WI38 (cell line): Measurements from ENCODE around the gene HIF3A.

Source experiments
- H3K4me3 ChIP-seq: 2 replicates; pipeline ENCODE4 v1.5.1; 2011; ENCODE audit warnings: low read depth, mild to moderate bottlenecking, control low read depth, low read length
- TF ChIP-seq, protein P1 (sequence below): IDR thresholded peaks from 2 replicates; pipeline ENCODE4 v1.5.1; 2012; ENCODE audit warnings: low read depth, mild to moderate bottlenecking, control low read depth, low read length

HIF3A gene

DNA sequence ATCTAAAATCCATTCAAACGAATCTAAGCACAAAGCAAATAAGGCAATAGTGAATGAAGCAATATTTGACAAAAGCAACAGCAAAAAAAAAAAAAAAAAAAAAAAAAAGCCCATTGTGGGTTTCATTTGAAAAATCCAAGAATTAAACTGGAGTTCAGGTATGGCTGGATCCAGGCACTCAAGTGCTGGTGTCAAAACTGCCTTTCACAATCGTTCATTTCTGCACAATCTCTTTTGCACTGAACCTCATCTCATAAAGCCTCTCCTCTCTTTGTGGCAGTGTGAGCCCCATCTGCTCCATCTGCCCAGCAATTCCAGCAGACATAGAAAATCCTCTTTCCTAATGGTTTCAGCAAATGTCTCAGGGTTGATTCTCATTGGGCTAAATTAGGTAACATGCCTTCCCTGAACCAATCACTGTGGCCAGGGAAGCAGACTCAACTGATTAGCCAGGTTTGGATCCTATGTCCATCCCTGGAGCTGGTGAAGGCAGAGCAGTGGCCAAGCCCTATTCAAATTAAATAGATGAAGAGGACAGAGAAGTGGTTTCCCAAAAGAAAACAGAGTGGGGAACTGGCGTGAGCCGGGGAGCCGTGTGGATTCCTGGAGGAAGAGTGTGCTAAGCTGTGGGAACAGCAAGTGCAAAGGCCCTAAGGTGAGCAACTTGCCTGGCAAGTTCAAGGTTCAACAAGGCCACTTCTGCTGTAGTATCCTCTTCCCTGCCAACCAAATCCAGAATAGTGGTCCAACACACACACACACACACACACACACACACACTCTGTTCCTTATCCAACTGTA lies 1.2 kb upstream of the HIF3A start:
- no peak overlapping the region for H3K4me3 ChIP-seq
- TF ChIP-seq, protein P1, sequence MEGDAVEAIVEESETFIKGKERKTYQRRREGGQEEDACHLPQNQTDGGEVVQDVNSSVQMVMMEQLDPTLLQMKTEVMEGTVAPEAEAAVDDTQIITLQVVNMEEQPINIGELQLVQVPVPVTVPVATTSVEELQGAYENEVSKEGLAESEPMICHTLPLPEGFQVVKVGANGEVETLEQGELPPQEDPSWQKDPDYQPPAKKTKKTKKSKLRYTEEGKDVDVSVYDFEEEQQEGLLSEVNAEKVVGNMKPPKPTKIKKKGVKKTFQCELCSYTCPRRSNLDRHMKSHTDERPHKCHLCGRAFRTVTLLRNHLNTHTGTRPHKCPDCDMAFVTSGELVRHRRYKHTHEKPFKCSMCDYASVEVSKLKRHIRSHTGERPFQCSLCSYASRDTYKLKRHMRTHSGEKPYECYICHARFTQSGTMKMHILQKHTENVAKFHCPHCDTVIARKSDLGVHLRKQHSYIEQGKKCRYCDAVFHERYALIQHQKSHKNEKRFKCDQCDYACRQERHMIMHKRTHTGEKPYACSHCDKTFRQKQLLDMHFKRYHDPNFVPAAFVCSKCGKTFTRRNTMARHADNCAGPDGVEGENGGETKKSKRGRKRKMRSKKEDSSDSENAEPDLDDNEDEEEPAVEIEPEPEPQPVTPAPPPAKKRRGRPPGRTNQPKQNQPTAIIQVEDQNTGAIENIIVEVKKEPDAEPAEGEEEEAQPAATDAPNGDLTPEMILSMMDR = no peak

DNA sequence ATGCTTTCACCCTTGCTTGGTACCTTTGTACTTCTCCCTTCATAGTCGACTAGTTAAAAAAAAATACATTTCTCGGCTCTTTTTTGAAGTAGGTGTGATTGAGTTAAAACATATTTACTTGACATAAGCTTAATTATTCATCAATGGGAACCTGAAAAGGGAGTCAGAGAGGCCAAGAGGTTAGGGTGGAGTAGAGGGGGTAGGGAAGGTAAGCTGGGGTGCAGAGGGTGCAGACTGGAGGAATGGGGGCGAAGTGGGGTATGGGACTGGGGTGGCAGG lies 701 bp upstream of the HIF3A start:
- TF ChIP-seq, protein P1 = no peak
- H3K4me3 ChIP-seq = no peak overlapping the region

DNA sequence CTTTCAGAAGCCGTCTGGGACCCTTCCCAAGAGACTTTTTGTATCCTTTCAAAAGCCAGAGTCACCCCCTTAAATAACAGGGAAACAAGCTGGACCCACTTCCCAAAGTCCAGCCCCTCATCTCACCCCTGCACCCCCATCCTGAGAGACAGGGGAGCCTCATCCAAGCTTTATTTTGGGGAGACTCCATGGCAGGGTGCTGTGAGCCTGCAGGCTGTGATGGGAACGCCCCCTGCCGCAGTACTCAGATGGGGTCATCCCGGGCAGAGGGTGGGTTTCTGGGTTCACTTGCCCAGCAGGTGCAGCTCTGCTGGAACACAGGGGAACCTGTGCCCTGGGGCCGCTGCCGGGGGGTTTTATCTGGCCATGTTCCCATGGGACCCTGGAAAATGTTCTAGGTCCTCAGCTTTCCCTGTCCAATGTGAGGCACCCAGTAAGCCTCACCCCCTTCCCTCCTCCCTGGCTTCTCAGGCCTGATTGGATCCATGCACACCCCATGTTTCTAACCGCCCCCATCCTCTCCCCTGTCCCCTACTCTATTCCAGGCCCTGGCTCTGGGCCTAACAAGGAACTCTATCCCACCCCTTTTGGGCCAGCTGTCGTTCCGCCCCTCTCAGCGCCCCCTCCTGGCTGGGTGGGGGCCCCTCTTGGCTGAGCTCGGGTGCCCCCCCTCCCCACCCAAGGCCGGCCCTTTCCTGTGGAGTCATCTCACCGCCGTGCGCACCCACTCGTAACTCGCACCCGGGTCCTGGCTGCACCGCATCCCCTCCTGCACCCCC lies 1.0 kb downstream of the HIF3A start:
- no peak overlapping the region for H3K4me3 ChIP-seq
- TF ChIP-seq, protein P1 = no peak

DNA sequence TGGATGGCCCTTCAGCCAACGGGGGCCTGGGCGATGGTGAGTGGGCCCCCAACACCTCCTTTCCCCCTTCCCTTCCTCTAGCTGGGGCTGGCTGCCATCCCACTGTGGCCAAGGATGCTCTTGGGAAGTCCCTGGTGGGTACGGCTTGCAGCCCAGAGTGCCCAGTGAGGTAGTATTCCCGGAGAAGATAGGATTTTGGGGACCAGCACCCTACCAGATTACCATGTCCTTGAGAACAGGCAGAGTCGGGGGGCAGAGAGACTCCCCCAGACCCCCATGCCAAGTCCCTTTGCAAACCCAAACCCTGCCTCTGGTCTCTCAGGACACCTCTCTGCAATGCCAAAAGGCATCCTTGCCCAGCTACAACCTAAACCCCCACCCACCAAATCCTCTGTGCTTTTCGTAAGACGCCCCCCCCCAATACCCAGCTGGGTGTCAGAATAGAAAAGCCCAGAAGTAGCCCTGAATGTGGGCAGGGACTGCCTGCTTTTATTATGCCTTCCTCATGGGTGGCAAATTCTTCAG lies 1.7 kb downstream of the HIF3A start:
- TF ChIP-seq, protein P1 = no peak
- H3K4me3 ChIP-seq = no peak overlapping the region

DNA sequence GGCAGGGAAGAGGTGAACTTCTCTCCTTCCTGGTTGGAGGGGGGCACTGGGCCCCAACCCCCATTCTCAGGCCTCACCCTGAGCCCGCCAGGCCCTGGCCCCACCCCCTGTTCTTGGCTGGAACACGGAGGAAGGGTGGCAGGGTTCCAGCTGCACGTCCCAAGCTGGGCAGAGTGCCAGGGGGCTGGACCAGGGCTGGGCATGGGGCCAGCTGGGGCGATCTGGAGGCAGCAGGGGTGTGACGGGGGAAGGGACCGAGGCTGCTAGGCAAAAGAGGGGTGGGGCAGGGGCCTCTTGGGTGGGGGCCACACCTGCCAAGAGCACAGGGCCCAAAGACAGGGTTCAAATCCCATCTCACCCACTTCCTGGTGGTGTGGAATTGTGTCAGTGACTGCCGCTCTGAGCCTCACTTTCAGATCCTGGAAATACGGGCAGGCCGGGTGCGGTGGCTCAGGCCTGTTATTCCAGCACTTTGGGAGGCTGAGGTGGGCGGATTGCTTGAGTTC lies 2.2 kb downstream of the HIF3A start:
- TF ChIP-seq, protein P1 = no peak
- no peak overlapping the region for H3K4me3 ChIP-seq

DNA sequence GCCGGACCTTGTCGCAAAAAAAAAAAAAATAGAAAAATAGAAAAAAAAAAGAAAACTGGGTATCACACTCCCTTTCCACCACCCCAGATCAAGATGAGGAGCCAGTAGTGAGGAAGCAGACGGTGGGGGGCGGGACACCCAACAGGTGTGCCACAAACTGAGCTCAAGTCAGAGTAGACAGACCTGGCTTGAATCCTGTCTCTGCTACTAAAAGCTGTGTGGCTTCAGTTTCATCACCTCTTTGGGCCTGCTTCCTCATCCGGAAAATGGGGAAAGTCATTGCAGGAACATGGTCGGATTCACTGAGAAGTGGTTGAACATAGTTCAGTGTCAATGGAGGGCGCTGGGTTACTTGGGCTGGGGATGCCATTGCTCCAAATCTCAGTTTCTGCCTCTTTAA lies 2.9 kb downstream of the HIF3A start:
- no peak overlapping the region for H3K4me3 ChIP-seq
- TF ChIP-seq, protein P1 = no peak

DNA sequence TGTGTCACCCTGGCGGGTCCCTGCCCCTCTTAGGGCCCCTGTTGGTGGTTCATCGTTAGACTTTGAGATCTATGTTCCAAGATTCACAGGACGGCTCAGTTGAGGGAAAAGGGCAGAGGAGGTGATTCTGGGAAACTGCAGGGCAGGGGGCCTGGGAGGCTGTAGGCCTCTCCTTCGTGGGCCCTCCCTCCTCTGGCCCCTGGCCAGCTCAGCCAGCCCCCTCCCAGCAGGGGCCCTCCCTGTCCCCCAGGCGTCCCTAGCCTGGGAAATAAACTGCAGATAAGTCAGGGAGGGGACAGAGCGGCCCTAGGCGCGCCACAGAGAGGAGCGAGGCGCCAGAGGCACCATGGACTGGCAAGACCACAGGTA lies 6.5 kb downstream of the HIF3A start:
- no peak overlapping the region for H3K4me3 ChIP-seq

More for the DNA sequence above, 6.5 kb downstream of the HIF3A start:
- TF ChIP-seq, protein P1 = no peak
